GM13976 (cell line): ENCODE data around the gene SLC22A7.

Experiments
- DNase-seq: peaks from one replicate; pipeline ENCODE4 v3.0.0; 2012; ENCODE audit warnings: low spot score
- in situ Hi-C: fragments of 300-500 bp; cut with MboI; formaldehyde crosslinking; loops from one replicate; pipeline ENCODE4 v1.12.0; 2022; ENCODE audit warnings: low sequenced_read_pairs, mixed read lengths, inconsistent platforms; ENCODE audit not compliant: unreplicated experiment
- TF ChIP-seq, protein P1 (sequence below): IDR thresholded peaks from 2 replicates; pipeline ENCODE4 v1.5.1; 2012; ENCODE audit warnings: borderline replicate concordance, mild to moderate bottlenecking; ENCODE audit not compliant: insufficient read depth; ENCODE audit errors: extremely low read depth, missing control alignments, control extremely low read depth

The SLC22A7 gene

DNA sequence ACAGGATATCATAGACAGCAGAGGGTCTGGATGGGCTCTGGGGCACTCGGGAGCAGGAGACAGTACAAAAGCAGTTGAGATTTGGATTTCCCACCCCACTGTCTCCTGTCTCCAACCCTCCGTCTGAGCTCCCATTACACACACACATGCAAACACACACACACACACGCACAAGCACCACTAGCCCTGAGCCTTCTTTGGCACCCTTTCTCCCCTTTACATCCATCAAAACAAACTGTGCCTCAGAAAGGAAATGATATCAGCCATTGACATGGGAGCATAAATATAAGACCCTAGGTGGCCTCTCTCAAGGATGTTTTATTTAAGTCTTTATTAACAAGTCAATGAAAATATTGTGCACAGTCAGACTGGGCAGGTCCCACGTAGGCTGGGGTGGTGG is 37.3 kb upstream of the SLC22A7 start:
- in situ Hi-C loops: loop anchor here (25.0 kb wide), 1 partner anchor 227 kb away; the partner anchor contains the start of gene TJAP1
- DNase-seq: no peak
- TF ChIP-seq, protein P1, sequence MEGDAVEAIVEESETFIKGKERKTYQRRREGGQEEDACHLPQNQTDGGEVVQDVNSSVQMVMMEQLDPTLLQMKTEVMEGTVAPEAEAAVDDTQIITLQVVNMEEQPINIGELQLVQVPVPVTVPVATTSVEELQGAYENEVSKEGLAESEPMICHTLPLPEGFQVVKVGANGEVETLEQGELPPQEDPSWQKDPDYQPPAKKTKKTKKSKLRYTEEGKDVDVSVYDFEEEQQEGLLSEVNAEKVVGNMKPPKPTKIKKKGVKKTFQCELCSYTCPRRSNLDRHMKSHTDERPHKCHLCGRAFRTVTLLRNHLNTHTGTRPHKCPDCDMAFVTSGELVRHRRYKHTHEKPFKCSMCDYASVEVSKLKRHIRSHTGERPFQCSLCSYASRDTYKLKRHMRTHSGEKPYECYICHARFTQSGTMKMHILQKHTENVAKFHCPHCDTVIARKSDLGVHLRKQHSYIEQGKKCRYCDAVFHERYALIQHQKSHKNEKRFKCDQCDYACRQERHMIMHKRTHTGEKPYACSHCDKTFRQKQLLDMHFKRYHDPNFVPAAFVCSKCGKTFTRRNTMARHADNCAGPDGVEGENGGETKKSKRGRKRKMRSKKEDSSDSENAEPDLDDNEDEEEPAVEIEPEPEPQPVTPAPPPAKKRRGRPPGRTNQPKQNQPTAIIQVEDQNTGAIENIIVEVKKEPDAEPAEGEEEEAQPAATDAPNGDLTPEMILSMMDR: no peak

DNA sequence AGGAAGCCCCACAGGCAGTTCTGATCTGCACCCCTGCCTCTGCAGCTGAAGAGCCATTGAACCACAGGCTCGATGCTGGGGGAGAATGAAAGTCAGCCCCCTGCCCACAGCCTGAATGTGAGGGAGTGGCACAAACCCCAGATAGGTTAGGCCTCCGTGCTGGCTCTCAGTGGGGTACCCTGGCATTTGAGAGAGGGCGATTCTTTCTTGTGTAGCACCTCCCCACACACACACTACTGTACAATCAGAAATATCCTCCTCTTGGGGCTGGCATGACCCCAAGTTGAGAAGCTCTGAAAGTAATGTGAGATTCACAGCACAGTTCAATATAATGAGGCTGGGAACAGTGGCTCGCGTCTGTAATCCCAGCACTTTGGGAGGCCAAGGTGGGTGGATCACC is 36.9 kb upstream of the SLC22A7 start:
- TF ChIP-seq, protein P1: no peak
- in situ Hi-C loops: loop anchor here (25.0 kb wide), 1 partner anchor 226 kb away; the partner anchor contains the start of gene TJAP1
- no peak for DNase-seq

DNA sequence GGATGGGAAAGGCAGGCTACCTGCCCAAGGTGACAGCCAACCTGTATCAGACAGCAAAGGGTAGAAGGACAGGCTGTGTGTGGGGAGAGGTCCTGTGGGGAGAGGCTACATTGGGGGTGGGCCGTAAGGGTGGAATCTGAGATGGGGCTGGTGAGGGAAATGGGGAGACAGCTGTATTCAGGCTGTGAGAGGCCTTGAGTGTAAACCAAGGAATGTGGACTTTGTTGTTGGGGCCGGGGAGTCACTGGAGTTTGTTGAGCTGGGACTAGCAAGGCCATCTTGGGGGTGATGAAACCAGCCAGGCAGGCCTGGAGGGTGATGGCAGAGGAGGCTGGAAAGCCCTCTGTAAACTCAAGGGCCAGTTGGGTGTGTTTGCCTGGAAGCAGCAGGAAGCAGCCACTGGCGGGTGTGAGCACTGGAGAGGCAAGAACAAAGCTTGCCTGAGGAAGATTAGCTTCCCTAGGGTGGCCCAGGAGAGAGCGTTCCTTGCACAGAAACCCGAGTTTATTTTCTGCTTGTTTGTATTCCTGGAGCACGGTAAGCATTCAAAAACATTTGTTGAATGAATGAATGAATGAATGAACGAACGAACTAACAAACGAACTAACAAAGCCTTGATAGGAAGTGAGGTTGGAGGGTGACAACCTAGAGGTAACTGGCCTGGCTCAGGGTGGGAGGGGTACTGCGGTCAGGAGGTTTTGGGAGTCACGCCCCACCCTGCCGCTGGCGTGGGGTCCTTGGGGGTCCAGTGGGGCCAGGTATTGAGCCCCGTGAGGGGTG is 35.9 kb upstream of the SLC22A7 start:
- DNase-seq: no peak
- TF ChIP-seq, protein P1: no peak
- in situ Hi-C loops: loop anchor here (25.0 kb wide), 1 partner anchor 225 kb away; the partner anchor contains the start of gene TJAP1

DNA sequence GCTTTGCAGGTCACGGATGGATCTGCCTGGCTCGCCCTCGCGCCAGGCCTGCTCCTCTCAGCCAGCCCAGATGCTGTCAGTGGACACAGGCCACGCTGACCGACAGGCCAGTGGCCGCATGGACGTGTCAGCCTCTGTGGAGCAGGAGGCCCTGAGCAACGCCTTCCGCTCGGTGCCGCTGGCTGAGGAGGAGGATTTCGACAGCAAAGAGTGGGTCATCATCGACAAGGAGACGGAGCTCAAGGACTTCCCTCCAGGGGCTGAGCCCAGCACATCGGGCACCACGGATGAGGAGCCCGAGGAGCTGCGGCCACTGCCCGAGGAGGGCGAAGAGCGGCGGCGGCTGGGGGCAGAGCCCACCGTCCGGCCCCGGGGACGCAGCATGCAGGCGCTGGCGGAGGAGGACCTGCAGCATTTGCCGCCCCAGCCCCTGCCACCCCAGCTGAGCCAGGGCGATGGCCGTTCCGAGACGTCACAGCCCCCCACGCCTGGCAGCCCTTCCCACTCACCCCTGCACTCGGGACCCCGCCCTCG is 35.2 kb upstream of the SLC22A7 start:
- in situ Hi-C loops: loop anchor here (25.0 kb wide), 1 partner anchor 224 kb away; the partner anchor contains the start of gene TJAP1
- TF ChIP-seq, protein P1: no peak
- no peak for DNase-seq

DNA sequence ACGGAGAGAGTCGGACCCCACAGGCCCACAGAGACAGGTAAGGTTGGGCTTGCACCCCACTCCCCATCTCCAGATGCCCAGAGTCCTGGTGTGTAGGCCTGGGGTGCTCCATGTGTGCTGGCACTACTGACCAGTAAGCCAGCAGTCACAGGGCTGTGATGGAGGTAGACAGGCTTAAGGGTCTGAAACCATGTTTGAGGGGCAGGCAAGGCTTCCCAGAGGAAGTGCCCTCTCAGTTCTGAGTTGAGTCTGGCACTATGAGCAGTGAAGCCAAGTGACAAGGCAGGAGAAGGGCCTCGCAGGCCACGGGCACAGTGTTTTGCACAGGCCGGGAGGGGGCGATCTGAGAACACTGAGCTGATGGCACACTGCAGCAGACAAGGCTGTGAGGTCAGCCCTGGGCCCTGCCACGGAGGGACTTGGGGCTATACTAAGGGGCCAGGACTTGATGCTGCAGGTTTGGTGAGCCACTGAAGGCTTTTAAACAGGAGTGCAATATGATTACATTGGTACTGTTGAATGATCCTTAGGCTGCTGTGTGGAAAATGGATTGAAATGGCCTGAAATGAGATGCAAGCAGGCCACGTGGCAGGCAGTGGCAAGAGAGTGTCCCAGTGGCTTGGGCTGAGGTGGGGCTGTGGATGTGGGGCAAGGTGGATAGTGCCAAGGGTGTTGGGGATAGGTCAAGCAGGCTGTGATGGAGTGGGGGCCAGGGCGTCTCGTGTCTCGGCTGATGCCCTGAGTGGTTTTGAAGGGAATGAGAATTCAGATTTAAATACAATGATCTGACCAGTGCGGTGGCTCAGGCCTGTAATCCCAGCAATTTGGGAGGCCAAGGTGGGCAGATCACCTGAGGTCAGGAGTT is 34.5 kb upstream of the SLC22A7 start:
- TF ChIP-seq, protein P1: peak; percentile 90
- DNase-seq: peak; percentile 95
- in situ Hi-C loops: loop anchor here (25.0 kb wide), 1 partner anchor 224 kb away; the partner anchor contains the start of gene TJAP1

DNA sequence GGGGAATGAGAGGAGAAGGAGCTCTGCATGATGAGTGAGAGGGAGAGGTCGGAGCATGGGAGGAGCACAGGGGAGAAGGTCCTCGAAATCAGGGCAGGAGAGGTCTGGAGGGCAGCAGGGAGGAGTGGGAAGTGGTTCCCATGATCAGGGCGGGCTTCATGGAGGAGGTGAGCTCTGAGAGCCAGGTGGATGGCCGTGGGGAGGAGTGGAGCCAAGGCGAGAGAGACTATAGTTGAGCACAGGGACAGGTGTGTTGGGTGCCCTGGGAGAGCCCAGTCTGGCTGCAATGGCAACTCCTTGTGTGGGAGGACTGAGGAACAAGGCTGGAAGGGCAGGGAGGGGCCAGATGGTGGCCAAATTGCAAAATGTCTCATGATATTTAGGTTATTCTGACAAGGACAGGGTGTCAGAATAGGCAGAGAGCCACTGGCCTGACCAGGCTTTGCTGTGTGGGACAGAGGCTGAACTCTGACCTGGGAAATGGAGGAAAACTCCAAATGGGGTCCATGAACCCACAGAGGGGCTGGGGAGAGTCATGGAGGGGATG is 33.4 kb upstream of the SLC22A7 start:
- in situ Hi-C loops: loop anchor here (25.0 kb wide), 1 partner anchor 223 kb away; the partner anchor contains the start of gene TJAP1
- no peak for DNase-seq
- TF ChIP-seq, protein P1: no peak
